Naive B cell (primary cell): ENCODE data around the gene FNDC10. TPM values are rescaled to one million over a fixed set of nuclear protein-coding genes. Genes with fewer than 3 reads are reported as not detected.
"Not testable (repeated sequence)": the region's sequence is repeated elsewhere in the genome, so short reads cannot be mapped to it uniquely, and the experiment has no call there.

Source experiments
- ATAC-seq, 2 donors: fragments of 150-1000 bp; cut with Tn5 transposase; 2 replicates each; pipeline ENCODE4 v1.10.0; 2021; ENCODE audit warnings: low read depth in 2 of 2, mild to moderate bottlenecking in 2 of 2, moderate library complexity in 2 of 2
- DNase-seq: peaks from one replicate; pipeline ENCODE4 v3.0.0; 2022
- H3K27ac Mint-ChIP-seq, 6 donors: one replicate each; pipeline ENCODE4 v1.8.0; 2020 to 2022; ENCODE audit warnings: mild to moderate bottlenecking in 6 of 6, mixed read lengths in 6 of 6, moderate library complexity in 5 of 6, inconsistent platforms in 2 of 6
- H3K27me3 Mint-ChIP-seq, 3 donors: one replicate each; pipeline ENCODE4 v1.8.0; 2021 to 2022; ENCODE audit warnings: mixed read lengths in 3 of 3, mild to moderate bottlenecking in 1 of 3
- H3K36me3 Mint-ChIP-seq, 2 donors: one replicate each; pipeline ENCODE4 v1.8.0; 2020 to 2022; ENCODE audit warnings: mixed read lengths in 2 of 2, inconsistent platforms in 1 of 2, mild to moderate bottlenecking in 1 of 2
- H3K4me1 Mint-ChIP-seq, 3 donors: one replicate each; pipeline ENCODE4 v1.8.0; 2020 to 2022; ENCODE audit warnings: mixed read lengths in 3 of 3, inconsistent platforms in 1 of 3, mild to moderate bottlenecking in 1 of 3, moderate library complexity in 1 of 3
- H3K4me3 Mint-ChIP-seq, 8 donors: one replicate each; pipeline ENCODE4 v1.8.0; 2020 to 2022; ENCODE audit warnings: mild to moderate bottlenecking in 8 of 8, mixed read lengths in 8 of 8, moderate library complexity in 8 of 8, inconsistent platforms in 2 of 8
- H3K9me3 Mint-ChIP-seq, 7 donors: one replicate each; pipeline ENCODE4 v1.8.0; 2020 to 2022; ENCODE audit warnings: mixed read lengths in 7 of 7, mild to moderate bottlenecking in 5 of 7, inconsistent platforms in 2 of 7, moderate library complexity in 1 of 7
- polyA plus RNA-seq, 6 donors: library from polyadenylated mRNA; unstranded; fragments of 300-500 nt; fragmentation: Illumina TruSeq; gene quantifications; one replicate each; pipeline ENCODE4 v1.2.3, GENCODE V29; 2021; ENCODE audit warnings: low read depth in 6 of 6

The FNDC10 gene
- polyA plus RNA-seq, 6 donors from 2014 or later, result 0.13 to 0.75 (median 0.19) TPM; not detected in 3

- no peak for DNase-seq
- no peak overlapping the region for H3K27ac Mint-ChIP-seq
- peaks cover 4 to 6% (median 5%) of the 10 kb centered on the region in 3 donors for H3K4me1 Mint-ChIP-seq
- peaks cover 0 to 18% (median 5%) of the 10 kb centered on the region in 3 donors for H3K27me3 Mint-ChIP-seq
- H3K4me3 Mint-ChIP-seq, result no peak overlapping the region
- H3K9me3 Mint-ChIP-seq, result no peaks in the 10 kb centered on the region
- no peaks in the 10 kb centered on the region for H3K36me3 Mint-ChIP-seq
- ATAC-seq, result no peak
Measured at GRCh38 chr1:1596493-1597274, 3.3 kb downstream of the FNDC10 start.

- not testable (repeated sequence) for H3K4me1 Mint-ChIP-seq, H3K4me3 Mint-ChIP-seq, ATAC-seq, H3K36me3 Mint-ChIP-seq, H3K9me3 Mint-ChIP-seq, H3K27ac Mint-ChIP-seq, DNase-seq
- H3K27me3 Mint-ChIP-seq, result peaks cover 0 to 13% (median 5%) of the 10 kb centered on the region in 3 donors
Measured at GRCh38 chr1:1595341-1595740, 4.6 kb downstream of the FNDC10 start.

- ATAC-seq, result peak; percentile 31 to 42
- H3K4me1 Mint-ChIP-seq, result peaks cover 4 to 6% (median 5%) of the 10 kb centered on the region in 3 donors
- no peaks in the 10 kb centered on the region for H3K9me3 Mint-ChIP-seq
Measured at GRCh38 chr1:1594602-1595260, 5.2 kb downstream of the FNDC10 start.

GRCh38 chr1:1593834-1594601 lies 5.9 kb downstream of the FNDC10 start:
- Mint-ChIP-seq H3K27me3 (peaks cover 3 to 11% (median 4%) of the 10 kb centered on the region in 3 donors), H3K4me3 (no peak overlapping the region), H3K4me1 (peaks cover 2 to 5% (median 3%) of the 10 kb centered on the region in 3 donors), H3K9me3 (no peaks in the 10 kb centered on the region), H3K27ac (peak overlapping the region in 1 of 6 donors; percentile 67), H3K36me3 (no peaks in the 10 kb centered on the region)
- ATAC-seq (no peak), DNase-seq (no peak)

More at GRCh38 chr1:1594602-1595260, 5.2 kb downstream of the FNDC10 start:
- no peak for DNase-seq
- H3K4me3 Mint-ChIP-seq, result no peak overlapping the region
- peaks cover 1 to 13% (median 5%) of the 10 kb centered on the region in 3 donors for H3K27me3 Mint-ChIP-seq
- H3K36me3 Mint-ChIP-seq, result no peaks in the 10 kb centered on the region
- no peak overlapping the region for H3K27ac Mint-ChIP-seq

- Mint-ChIP-seq H3K27ac (no peak overlapping the region), H3K4me1 (no peaks in the 10 kb centered on the region), H3K27me3 (peaks cover 0 to 7% (median 3%) of the 10 kb centered on the region in 3 donors), H3K4me3 (no peak overlapping the region), H3K36me3 (no peaks in the 10 kb centered on the region), H3K9me3 (no peaks in the 10 kb centered on the region)
- no peak for DNase-seq
- no peak for ATAC-seq
Measured at GRCh38 chr1:1591452-1591851, 8.5 kb downstream of the FNDC10 start.

- ATAC-seq (no peak), DNase-seq (no peak)
- Mint-ChIP-seq H3K4me1 (no peaks in the 10 kb centered on the region), H3K4me3 (peak overlapping the region in 1 of 8 donors; percentile 20), H3K27me3 (peaks cover 14 to 38% (median 19%) of the 10 kb centered on the region in 3 donors), H3K9me3 (no peaks in the 10 kb centered on the region), H3K36me3 (no peaks in the 10 kb centered on the region), H3K27ac (peak overlapping the region in 1 of 6 donors; percentile 69)
Measured at GRCh38 chr1:1583347-1584010, 16.5 kb downstream of the FNDC10 start.

GRCh38 chr1:1582585-1583346 lies 17.2 kb downstream of the FNDC10 start:
- DNase-seq (no peak), ATAC-seq (peak in 1 of 2 donors; percentile 43)
- Mint-ChIP-seq H3K27me3 (peaks cover 14 to 35% (median 19%) of the 10 kb centered on the region in 3 donors), H3K27ac (no peak overlapping the region), H3K4me3 (no peak overlapping the region), H3K9me3 (no peaks in the 10 kb centered on the region), H3K36me3 (no peaks in the 10 kb centered on the region), H3K4me1 (no peaks in the 10 kb centered on the region)

GRCh38 chr1:1578371-1578940 lies 21.5 kb downstream of the FNDC10 start:
- DNase-seq (no peak), ATAC-seq (no peak)
- Mint-ChIP-seq H3K4me3 (peak overlapping the region in 1 of 8 donors; percentile 58), H3K9me3 (no peaks in the 10 kb centered on the region), H3K27me3 (peaks cover 10 to 28% (median 14%) of the 10 kb centered on the region in 3 donors), H3K4me1 (peaks cover 10 to 16% (median 11%) of the 10 kb centered on the region in 3 donors), H3K36me3 (peaks cover 0 to 4% of the 10 kb centered on the region in 2 donors), H3K27ac (no peak overlapping the region)

GRCh38 chr1:1577367-1578011 lies 22.4 kb downstream of the FNDC10 start:
- H3K9me3 Mint-ChIP-seq, result no peaks in the 10 kb centered on the region
- H3K27me3 Mint-ChIP-seq, result peaks cover 6 to 18% (median 11%) of the 10 kb centered on the region in 3 donors
- no peak overlapping the region for H3K4me3 Mint-ChIP-seq
- no peak for ATAC-seq
- H3K4me1 Mint-ChIP-seq, result peaks cover 12 to 23% (median 14%) of the 10 kb centered on the region in 3 donors
- H3K27ac Mint-ChIP-seq, result no peak overlapping the region
- H3K36me3 Mint-ChIP-seq, result peaks cover 0 to 4% of the 10 kb centered on the region in 2 donors
- DNase-seq, result no peak

GRCh38 chr1:1574721-1575537 lies 25.0 kb downstream of the FNDC10 start, which contains the start of gene SSU72:
Gene SSU72, minus strand, starts transcription at chr1:1574863. Its CDS starts 306 bp downstream, at chr1:1574557.
- peaks cover 0 to 4% of the 10 kb centered on the region in 2 donors for H3K36me3 Mint-ChIP-seq
- no peaks in the 10 kb centered on the region for H3K9me3 Mint-ChIP-seq
- DNase-seq (peak; percentile 91), ATAC-seq (peak; percentile 86 to 87)
- no peaks in the 10 kb centered on the region for H3K27me3 Mint-ChIP-seq
- H3K4me3 Mint-ChIP-seq, result peak within 1 kb of the TSS; percentile 90 to 99 (median 98)
- H3K4me1 Mint-ChIP-seq, result peaks cover 19 to 39% (median 22%) of the 10 kb centered on the region in 3 donors
- peak within 1 kb of the TSS; percentile 99 to 100 (median 100) for H3K27ac Mint-ChIP-seq
